SK-N-SH (cell line): ENCODE data around the gene PLA2G4B. TPM values are rescaled to one million over a fixed set of nuclear protein-coding genes. Genes with fewer than 3 reads are reported as not detected.

Experiments used
- CTCF ChIA-PET: fragments of 300-600, 350-600 bp; formaldehyde crosslinking; extraction: SDS; loops from one replicate; lab custom pipeline; 2021; lab: Yijun Ruan, JAX
- POLR2A ChIA-PET: fragments of 350-600 bp; sonication (Branson Sonifier 250); formaldehyde crosslinking; extraction: SDS; loops from one replicate; lab custom pipeline; 2020; ENCODE audit warnings: antibody characterized with exemption, inconsistent platforms; lab: Yijun Ruan, JAX
- DNase-seq: peaks from one replicate; pipeline ENCODE4 v3.0.0; 2012
- H2AFZ ChIP-seq: fragments of 200-600 bp; sonication (generic); 2 replicates; pipeline ENCODE4 v1.8.1; 2016; ENCODE audit warnings: antibody characterized with exemption, mild to moderate bottlenecking, low read depth
- H3F3A ChIP-seq: fragments of 200-600 bp; sonication (generic); replicated peaks from 2 replicates; pipeline ENCODE3; 2016; ENCODE audit warnings: antibody characterized with exemption, mild to moderate bottlenecking; ENCODE audit not compliant: insufficient read depth
- H3K27ac ChIP-seq, 2 experiments: fragments of 200-500 bp in 1 of 2; fragments of 200-600 bp in 1 of 2; sonication (Bioruptor generic) in 1 of 2; sonication (generic), shearing (Covaris generic) in 1 of 2; 2 replicates each; pipeline versions ENCODE4 v1.5.1 to v1.6.1; 2014 to 2016; ENCODE audit warnings: low read depth in 2 of 2, inconsistent platforms in 1 of 2, low read length in 1 of 2, mild to moderate bottlenecking in 1 of 2, mixed read lengths in 1 of 2
- H3K27me3 ChIP-seq: fragments of 200-600 bp; sonication (generic), shearing (Covaris generic); 2 replicates; pipeline ENCODE4 v1.6.1; 2016; ENCODE audit warnings: mixed run types; ENCODE audit not compliant: insufficient read depth
- H3K36me3 ChIP-seq, 2 experiments: fragments of 200-500 bp in 1 of 2; fragments of 200-600 bp in 1 of 2; sonication (Bioruptor generic) in 1 of 2; sonication (generic) in 1 of 2; replicated peaks in 1 of 2; 2 replicates each; pipeline versions ENCODE3 to v1.5.1; 2014 to 2016; ENCODE audit warnings: low read length in 1 of 2, mild to moderate bottlenecking in 1 of 2; ENCODE audit not compliant: insufficient read depth in 2 of 2, control insufficient read depth in 1 of 2
- H3K4me1 ChIP-seq, 2 experiments: fragments of 200-500 bp in 1 of 2; fragments of 200-600 bp in 1 of 2; sonication (Bioruptor generic) in 1 of 2; sonication (generic), shearing (Covaris generic) in 1 of 2; 2 replicates each; pipeline versions ENCODE4 v1.5.1 to v1.6.1; 2014 to 2016; ENCODE audit warnings: low read depth in 1 of 2, low read length in 1 of 2, mixed run types in 1 of 2; ENCODE audit not compliant: insufficient read depth in 2 of 2, control insufficient read depth in 1 of 2
- H3K4me2 ChIP-seq: fragments of 200-600 bp; sonication (generic), shearing (Covaris generic); 2 replicates; pipeline ENCODE4 v1.6.1; 2017; ENCODE audit warnings: mixed run types
- H3K4me3 ChIP-seq, 2 experiments: fragments of 200-500 bp in 1 of 2; fragments of 200-600 bp in 1 of 2; sonication (Bioruptor generic) in 1 of 2; sonication (generic), shearing (Covaris generic) in 1 of 2; 2 replicates each; pipeline versions ENCODE4 v1.5.1 to v1.8.1; 2014 to 2016; ENCODE audit warnings: low read depth in 2 of 2, inconsistent platforms in 1 of 2, low read length in 1 of 2, mild to moderate bottlenecking in 1 of 2, mixed read lengths in 1 of 2, moderate library complexity in 1 of 2
- H3K79me2 ChIP-seq: fragments of 200-600 bp; sonication (generic); 2 replicates; pipeline ENCODE4 v1.8.1; 2017; ENCODE audit warnings: mild to moderate bottlenecking; ENCODE audit not compliant: insufficient read depth
- H3K9ac ChIP-seq: fragments of 200-600 bp; sonication (generic); 2 replicates; pipeline ENCODE4 v1.6.1; 2017; ENCODE audit warnings: mixed run types
- H3K9me2 ChIP-seq: fragments of 200-600 bp; sonication (generic); 2 replicates; pipeline ENCODE4 v1.6.1; 2017; ENCODE audit warnings: mixed run types
- H3K9me3 ChIP-seq: fragments of 200-600 bp; sonication (generic); 2 replicates; pipeline ENCODE4 v1.6.1; 2017; ENCODE audit warnings: mixed run types, mild to moderate bottlenecking, moderate library complexity
- H4K20me1 ChIP-seq: fragments of 200-600 bp; sonication (generic); 2 replicates; pipeline ENCODE4 v1.6.1; 2017; ENCODE audit warnings: mild to moderate bottlenecking, mixed run types; ENCODE audit not compliant: insufficient read depth
- CHD2 ChIP-seq: fragments of 150-350 bp; IDR thresholded peaks from 2 replicates; pipeline ENCODE4 v1.6.1; 2018; ENCODE audit warnings: low read length; ENCODE audit not compliant: partially characterized antibody
- EZH2phosphoT487 ChIP-seq: fragments of 200-600 bp; sonication (generic); IDR thresholded peaks from 2 replicates; pipeline ENCODE4 v1.6.1; 2017; ENCODE audit warnings: low read depth, mixed run types, mild to moderate bottlenecking, antibody characterized with exemption, moderate library complexity, borderline replicate concordance
- FOXM1 ChIP-seq: IDR thresholded peaks from 2 replicates; pipeline ENCODE4 v1.4.0; 2012; ENCODE audit warnings: low read depth, mild to moderate bottlenecking
- GABPA ChIP-seq: IDR thresholded peaks from 2 replicates; pipeline ENCODE4 v1.4.0; 2012; ENCODE audit warnings: low read depth, mild to moderate bottlenecking
- GATA2 ChIP-seq: sonication (generic); formaldehyde crosslinking; IDR thresholded peaks from 2 replicates; pipeline ENCODE4 v1.5.0; 2020; ENCODE audit warnings: mild to moderate bottlenecking, missing genetic modification reagents
- IRF3 ChIP-seq: fragments of 150-350 bp; IDR thresholded peaks from 2 replicates; pipeline ENCODE4 v1.6.1; 2016; ENCODE audit warnings: mild to moderate bottlenecking, low read depth, low read length
- NFIC ChIP-seq: IDR thresholded peaks from 2 replicates; pipeline ENCODE4 v1.4.0; 2012; ENCODE audit warnings: borderline replicate concordance
- NRF1 ChIP-seq: IDR thresholded peaks from 2 replicates; pipeline ENCODE4 v1.6.1; 2012; ENCODE audit warnings: low read depth, mild to moderate bottlenecking, low read length
- POLR2AphosphoS5 ChIP-seq: IDR thresholded peaks from 2 replicates; pipeline ENCODE4 v1.6.1; 2012; ENCODE audit warnings: low read depth, low read length
- REST ChIP-seq: IDR thresholded peaks from 2 replicates; pipeline ENCODE4 v1.6.1; 2012; ENCODE audit warnings: mild to moderate bottlenecking, low read depth, low read length, moderate library complexity
- SIN3A ChIP-seq: IDR thresholded peaks from 2 replicates; pipeline ENCODE4 v1.6.1; 2012; ENCODE audit warnings: low read depth, mild to moderate bottlenecking, low read length, moderate library complexity, borderline replicate concordance
- SMC3 ChIP-seq: IDR thresholded peaks from 2 replicates; pipeline ENCODE4 v1.6.1; 2012; ENCODE audit warnings: low read depth, low read length, improper control_type of control experiment
- TEAD4 ChIP-seq: IDR thresholded peaks from 2 replicates; pipeline ENCODE4 v1.4.0; 2012; ENCODE audit warnings: mild to moderate bottlenecking, borderline replicate concordance; ENCODE audit not compliant: insufficient read depth
- USF1 ChIP-seq: IDR thresholded peaks from 2 replicates; pipeline ENCODE4 v1.4.0; 2012; ENCODE audit warnings: low read depth, borderline replicate concordance
- USF2 ChIP-seq: fragments of 150-350 bp; IDR thresholded peaks from 2 replicates; pipeline ENCODE4 v1.6.1; 2017; ENCODE audit warnings: antibody characterized with exemption, low read length, low read depth, borderline replicate concordance
- WGBS: methylation state at CpG from one replicate; pipeline ENCODE4 v1.1.6; 2017; ENCODE audit warnings: low lambda C conversion rate; 5-methylcytosine and 5-hydroxymethylcytosine counted together
- polyA plus RNA-seq, 3 experiments: library from polyadenylated mRNA; depleted of rRNA; stranded (reverse); fragments of >200 nt; gene quantifications; 2 replicates each; pipeline ENCODE4 v1.2.3, GENCODE V29; 2012
- TF ChIP-seq, protein P1 (sequence below): IDR thresholded peaks from 2 replicates; pipeline ENCODE4; 2012
- TF ChIP-seq, protein P2 (sequence below): IDR thresholded peaks from 2 replicates; pipeline ENCODE4 v1.4.0; 2012; ENCODE audit warnings: low read depth

PLA2G4B gene
- polyA plus RNA-seq, 1 of the 3 experiments (the other 2 are of a cell fraction), result 5.3 TPM

- TF ChIP-seq, protein P1, sequence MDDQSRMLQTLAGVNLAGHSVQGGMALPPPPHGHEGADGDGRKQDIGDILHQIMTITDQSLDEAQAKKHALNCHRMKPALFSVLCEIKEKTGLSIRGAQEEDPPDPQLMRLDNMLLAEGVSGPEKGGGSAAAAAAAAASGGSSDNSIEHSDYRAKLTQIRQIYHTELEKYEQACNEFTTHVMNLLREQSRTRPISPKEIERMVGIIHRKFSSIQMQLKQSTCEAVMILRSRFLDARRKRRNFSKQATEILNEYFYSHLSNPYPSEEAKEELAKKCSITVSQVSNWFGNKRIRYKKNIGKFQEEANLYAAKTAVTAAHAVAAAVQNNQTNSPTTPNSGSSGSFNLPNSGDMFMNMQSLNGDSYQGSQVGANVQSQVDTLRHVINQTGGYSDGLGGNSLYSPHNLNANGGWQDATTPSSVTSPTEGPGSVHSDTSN, result no peak
- TF ChIP-seq, protein P2, sequence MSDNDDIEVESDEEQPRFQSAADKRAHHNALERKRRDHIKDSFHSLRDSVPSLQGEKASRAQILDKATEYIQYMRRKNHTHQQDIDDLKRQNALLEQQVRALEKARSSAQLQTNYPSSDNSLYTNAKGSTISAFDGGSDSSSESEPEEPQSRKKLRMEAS, result no peak
- TF ChIP-seq REST (no peak), POLR2AphosphoS5 (no peak), SIN3A (no peak), NRF1 (no peak), USF1 (no peak), EZH2phosphoT487 (no peak), SMC3 (no peak), CHD2 (no peak), IRF3 (no peak), GABPA (no peak), NFIC (no peak), FOXM1 (no peak), USF2 (no peak), GATA2 (CRISPR knock-in tag) (no peak), TEAD4 (no peak)
- Histone ChIP-seq H4K20me1 (no peaks in the 10 kb centered on the region), H3K4me1 (peaks cover 12 to 42% of the 10 kb centered on the region in 2 experiments; a peak in 3 of 4 replicates), H3K9ac (no peak overlapping the region), H3K36me3 (peaks cover 0 to 4% of the 10 kb centered on the region in 2 experiments), H3K4me3 (no peak overlapping the region), H3K9me2 (no peaks in the 10 kb centered on the region), H3K9me3 (no peaks in the 10 kb centered on the region), H2AFZ (no peak overlapping the region), H3F3A (peaks cover 16% of the 10 kb centered on the region), H3K79me2 (no peaks in the 10 kb centered on the region), H3K27me3 (no peaks in the 10 kb centered on the region), H3K4me2 (no peak overlapping the region), H3K27ac (peak overlapping the region in 1 of 2 experiments; percentile 97; a peak in 1 of 4 replicates)
- CTCF ChIA-PET, result interaction anchor here (1.1 to 6.1 kb wide), 5 partner anchors 9 to 119 kb away, joined by 3 to 52 read pairs (median 6); partner anchors contain the start of genes JMJD7 and MAPKBP1
- POLR2A ChIA-PET, result no interaction called here
- 98% methylated on average over 9 of the region's 22 CpGs for WGBS
- peak; percentile 42 for DNase-seq
Measured at GRCh38 chr15:41892621-41893421, 54.2 kb downstream of the PLA2G4B start.
